Measurements from ENCODE around the gene LSM6. TPM values are rescaled to one million over a fixed set of nuclear protein-coding genes. Genes with fewer than 3 reads are reported as not detected.
A peak's percentile ranks its signal among the peaks of the same experiment; 100 is the strongest.

LSM6 gene
- 10 to 100 TPM; 17.6 to 66.0 (median 31.0) TPM for total RNA-seq

- H3K4me3 ChIP-seq, result peak within 1 kb of the TSS; percentile 72 to 94 (median 83)
- no peaks in the 10 kb centered on the region for H3K36me3 ChIP-seq
- H3K9me3 ChIP-seq, result no peaks in the 10 kb centered on the region
- DNase-seq, result peak; percentile 85 to 95 (median 91)
- H3K27me3 ChIP-seq, result no peaks in the 10 kb centered on the region
- TF ChIP-seq POLR2A (IDR thresholded peaks at IDR 0.05) (peak; percentile 55 to 67), CTCF (IDR thresholded peaks at IDR 0.05) (peak in 2 of 6 experiments; percentile 17 to 18)
- peak within 1 kb of the TSS; percentile 85 to 94 (median 90) for H3K27ac ChIP-seq
- peaks cover 0 to 27% (median 6%) of the 10 kb centered on the region in 4 donors for H3K4me1 ChIP-seq
Observed at GRCh38 chr4:146175541-146176453, at the start of gene LSM6. Gene LSM6 (plus strand): TSS chr4:146175718. CDS start chr4:146182922, 7,204 bp downstream.

- Histone ChIP-seq H3K27ac (no peak overlapping the region), H3K9me3 (no peaks in the 10 kb centered on the region), H3K4me3 (no peak overlapping the region), H3K27me3 (no peaks in the 10 kb centered on the region), H3K4me1 (no peaks in the 10 kb centered on the region), H3K36me3 (no peaks in the 10 kb centered on the region)
- TF ChIP-seq POLR2A (IDR thresholded peaks at IDR 0.05) (no peak), CTCF (IDR thresholded peaks at IDR 0.05) (no peak)
- no peak for DNase-seq
Observed at GRCh38 chr4:146132445-146132844, 43.1 kb upstream of the LSM6 start.

- no peak overlapping the region for H3K4me3 ChIP-seq
- peak in 1 of 3 donors; percentile 55 for DNase-seq
- no peaks in the 10 kb centered on the region for H3K36me3 ChIP-seq
- no peaks in the 10 kb centered on the region for H3K9me3 ChIP-seq
- TF ChIP-seq CTCF (IDR thresholded peaks at IDR 0.05), result no peak
- no peaks in the 10 kb centered on the region for H3K4me1 ChIP-seq
- no peaks in the 10 kb centered on the region for H3K27me3 ChIP-seq
- H3K27ac ChIP-seq, result no peak overlapping the region
Observed at GRCh38 chr4:146134761-146135445, 40.6 kb upstream of the LSM6 start.

- no peak for DNase-seq
- no peak overlapping the region for H3K4me3 ChIP-seq
- H3K9me3 ChIP-seq, result no peaks in the 10 kb centered on the region
- no peaks in the 10 kb centered on the region for H3K4me1 ChIP-seq
- no peaks in the 10 kb centered on the region for H3K36me3 ChIP-seq
- TF ChIP-seq POLR2A (IDR thresholded peaks at IDR 0.05) (no peak), CTCF (IDR thresholded peaks at IDR 0.05) (no peak)
- H3K27me3 ChIP-seq, result no peaks in the 10 kb centered on the region
- H3K27ac ChIP-seq, result no peak overlapping the region
Observed at GRCh38 chr4:146135941-146136340, 39.6 kb upstream of the LSM6 start.

GRCh38 chr4:146142768-146143167, 32.8 kb upstream of the LSM6 start:
- H3K4me3 ChIP-seq, result no peak overlapping the region
- H3K27ac ChIP-seq, result no peak overlapping the region
- TF ChIP-seq CTCF (IDR thresholded peaks at IDR 0.05) (no peak), POLR2A (IDR thresholded peaks at IDR 0.05) (no peak)
- H3K27me3 ChIP-seq, result no peaks in the 10 kb centered on the region
- H3K4me1 ChIP-seq, result no peaks in the 10 kb centered on the region
- H3K36me3 ChIP-seq, result no peaks in the 10 kb centered on the region
- no peaks in the 10 kb centered on the region for H3K9me3 ChIP-seq
- no peak for DNase-seq

Measured in Peyer's patch (tissue), 4 donors.